Embryonic facial prominence (tissue), 1 donor: ENCODE measurements around the gene GRIA1.

ENCODE experiments used
- DNase-seq: peaks from one replicate; pipeline ENCODE4 v3.0.0-alpha.2; 2016; ENCODE audit errors: extremely low spot score

GRIA1 gene

GRCh38 chr5:153490118-153491037, at the start of gene GRIA1:
Gene GRIA1, plus strand, starts transcription at chr5:153490670.
- no peak for DNase-seq

GRCh38 chr5:153445875-153446579, 44.4 kb upstream of the GRIA1 start:
- no peak for DNase-seq

- no peak for DNase-seq
Measured at GRCh38 chr5:153447534-153447933, 42.9 kb upstream of the GRIA1 start.

GRCh38 chr5:153456354-153456753, 34.1 kb upstream of the GRIA1 start:
- DNase-seq, result no peak

- DNase-seq, result no peak
Measured at GRCh38 chr5:153456993-153457392, 33.5 kb upstream of the GRIA1 start.

GRCh38 chr5:153458268-153458667, 32.2 kb upstream of the GRIA1 start:
- DNase-seq, result no peak

GRCh38 chr5:153459051-153459743, 31.3 kb upstream of the GRIA1 start:
- no peak for DNase-seq

- DNase-seq, result no peak
Measured at GRCh38 chr5:153460421-153460820, 30.0 kb upstream of the GRIA1 start.

- no peak for DNase-seq
Measured at GRCh38 chr5:153461341-153461740, 29.1 kb upstream of the GRIA1 start.

- DNase-seq, result no peak
Measured at GRCh38 chr5:153463806-153464205, 26.7 kb upstream of the GRIA1 start.

- DNase-seq, result no peak
Measured at GRCh38 chr5:153467546-153467945, 22.9 kb upstream of the GRIA1 start.

GRCh38 chr5:153469423-153469822, 21.0 kb upstream of the GRIA1 start:
- DNase-seq, result no peak

GRCh38 chr5:153470736-153471135, 19.7 kb upstream of the GRIA1 start:
- no peak for DNase-seq

- no peak for DNase-seq
Measured at GRCh38 chr5:153476767-153477166, 13.7 kb upstream of the GRIA1 start.

GRCh38 chr5:153480401-153480800, 10.1 kb upstream of the GRIA1 start:
- no peak for DNase-seq

- no peak for DNase-seq
Measured at GRCh38 chr5:153483482-153483881, 7.0 kb upstream of the GRIA1 start.

GRCh38 chr5:153485641-153486040, 4.8 kb upstream of the GRIA1 start:
- no peak for DNase-seq

GRCh38 chr5:153486771-153487170, 3.7 kb upstream of the GRIA1 start:
- DNase-seq, result no peak

GRCh38 chr5:153489611-153490010, 859 bp upstream of the GRIA1 start:
- no peak for DNase-seq

GRCh38 chr5:153491038-153491744, 721 bp downstream of the GRIA1 start:
- no peak for DNase-seq

GRCh38 chr5:153491856-153492255, 1.4 kb downstream of the GRIA1 start:
- no peak for DNase-seq

GRCh38 chr5:153496835-153497234, 6.4 kb downstream of the GRIA1 start:
- DNase-seq, result no peak
